GM19193 (cell line): ENCODE data around the gene ABAT.

ENCODE experiments used
- POLR2A ChIP-seq: IDR thresholded peaks from 4 replicates; pipeline ENCODE4 v1.6.1; 2011; ENCODE audit not compliant: insufficient read depth, insufficient read length; ENCODE audit errors: extremely low read depth

The ABAT gene

GRCh38 chr16:8733849-8734540 is 59.6 kb downstream of the ABAT start:
- TF ChIP-seq POLR2A: no peak

- TF ChIP-seq POLR2A: no peak
These were observed 61.2 kb downstream of the ABAT start for GRCh38 chr16:8735574-8735973.

- no peak for TF ChIP-seq POLR2A
These were observed 61.8 kb downstream of the ABAT start for GRCh38 chr16:8736123-8736668.

GRCh38 chr16:8739151-8739550 is 64.7 kb downstream of the ABAT start:
- no peak for TF ChIP-seq POLR2A

- TF ChIP-seq POLR2A: no peak
These were observed 65.7 kb downstream of the ABAT start for GRCh38 chr16:8739989-8740704.

GRCh38 chr16:8740775-8741355 is 66.4 kb downstream of the ABAT start:
- no peak for TF ChIP-seq POLR2A

GRCh38 chr16:8741636-8742035 is 67.2 kb downstream of the ABAT start:
- TF ChIP-seq POLR2A: no peak

GRCh38 chr16:8742068-8742467 is 67.7 kb downstream of the ABAT start:
- no peak for TF ChIP-seq POLR2A

- no peak for TF ChIP-seq POLR2A
These were observed 77.3 kb downstream of the ABAT start for GRCh38 chr16:8751481-8752311.

GRCh38 chr16:8752706-8753105 is 78.3 kb downstream of the ABAT start:
- no peak for TF ChIP-seq POLR2A

GRCh38 chr16:8753416-8754054 is 79.1 kb downstream of the ABAT start:
- TF ChIP-seq POLR2A: no peak

- no peak for TF ChIP-seq POLR2A
These were observed 82.3 kb downstream of the ABAT start for GRCh38 chr16:8756755-8757154.

- no peak for TF ChIP-seq POLR2A
These were observed 83.6 kb downstream of the ABAT start for GRCh38 chr16:8758022-8758421.

- no peak for TF ChIP-seq POLR2A
These were observed 85.6 kb downstream of the ABAT start for GRCh38 chr16:8760021-8760420.
